ENCODE results near the gene PARD3.
A peak's percentile ranks its signal among the peaks of the same experiment; 100 is the strongest.
"Not testable (repeated sequence)": the region's sequence is repeated elsewhere in the genome, so short reads cannot be mapped to it uniquely, and the experiment has no call there.

Gene PARD3

GRCh38 chr10:34080485-34081346 is 734.4 kb downstream of the PARD3 start:
- no peak for DNase-seq

- DNase-seq = no peak
Measured at GRCh38 chr10:34079702-34080484, 735.2 kb downstream of the PARD3 start.

GRCh38 chr10:34078745-34079470 is 736.2 kb downstream of the PARD3 start:
- peak; percentile 76 for DNase-seq

- no peak for DNase-seq
Measured at GRCh38 chr10:34078017-34078744, 736.9 kb downstream of the PARD3 start.

- no peak for DNase-seq
Measured at GRCh38 chr10:34076443-34076842, 738.7 kb downstream of the PARD3 start.

- DNase-seq = peak; percentile 68
Measured at GRCh38 chr10:34075254-34075926, 739.7 kb downstream of the PARD3 start.

GRCh38 chr10:34074051-34074450 is 741.0 kb downstream of the PARD3 start:
- DNase-seq = no peak

GRCh38 chr10:34067741-34068140 is 747.4 kb downstream of the PARD3 start:
- DNase-seq = not testable (repeated sequence)

- DNase-seq = no peak
Measured at GRCh38 chr10:34063592-34063991, 751.5 kb downstream of the PARD3 start.

- DNase-seq = no peak
Measured at GRCh38 chr10:34061841-34062240, 753.3 kb downstream of the PARD3 start.

All from right hindlimb (tissue), 1 donor.